ENCODE data around the gene SLC24A4. TPM values are rescaled to one million over a fixed set of nuclear protein-coding genes. Genes with fewer than 3 reads are reported as not detected.

Gene SLC24A4
- polyA plus RNA-seq, 1 donor (not counting 4 experiments of a cell fraction or from before 2014, with no cell fraction given): 0.10 TPM

DNA sequence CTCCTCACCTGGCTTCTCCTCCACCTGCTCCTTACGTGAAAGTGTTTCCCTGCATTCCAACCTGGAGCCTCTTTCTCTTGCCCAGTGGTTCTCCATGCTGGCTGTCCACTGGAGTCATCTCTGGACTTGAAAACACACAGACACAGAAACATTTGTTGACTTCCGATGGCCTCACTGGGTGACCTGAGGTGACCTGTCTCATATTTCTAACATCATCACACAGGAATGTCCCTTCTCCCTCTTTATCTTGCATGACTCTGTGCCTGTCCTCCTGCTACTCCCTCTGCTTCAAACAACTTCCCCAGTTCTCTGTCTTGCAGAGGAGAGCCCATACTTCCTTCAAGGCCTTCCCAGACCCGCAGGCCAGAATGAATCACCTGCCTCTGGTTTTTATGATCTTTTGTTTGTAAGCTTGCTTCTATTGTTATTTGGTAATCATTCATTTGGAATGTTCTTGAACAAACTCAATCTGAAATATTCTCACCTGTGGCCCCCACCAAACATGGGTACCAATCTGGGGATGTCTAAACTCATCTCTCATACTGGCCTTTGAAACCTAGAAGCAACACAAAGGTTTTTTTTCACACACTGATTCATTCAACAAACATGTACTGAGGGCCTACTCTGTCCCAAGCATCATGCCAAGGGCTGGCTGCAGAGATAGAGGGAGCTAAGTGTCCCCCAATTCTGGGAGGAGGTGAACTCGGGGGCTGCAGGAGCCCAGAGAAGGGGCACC is 181.0 kb downstream of the SLC24A4 start:
- peak; percentile 83 for DNase-seq (ENCODE audit: low read depth, low spot score)
- peak overlapping the region; percentile 54 for H3K4me2 ChIP-seq (ENCODE audit: control insufficient read depth, extremely low read depth, insufficient read depth, low read depth, low read length)

DNA sequence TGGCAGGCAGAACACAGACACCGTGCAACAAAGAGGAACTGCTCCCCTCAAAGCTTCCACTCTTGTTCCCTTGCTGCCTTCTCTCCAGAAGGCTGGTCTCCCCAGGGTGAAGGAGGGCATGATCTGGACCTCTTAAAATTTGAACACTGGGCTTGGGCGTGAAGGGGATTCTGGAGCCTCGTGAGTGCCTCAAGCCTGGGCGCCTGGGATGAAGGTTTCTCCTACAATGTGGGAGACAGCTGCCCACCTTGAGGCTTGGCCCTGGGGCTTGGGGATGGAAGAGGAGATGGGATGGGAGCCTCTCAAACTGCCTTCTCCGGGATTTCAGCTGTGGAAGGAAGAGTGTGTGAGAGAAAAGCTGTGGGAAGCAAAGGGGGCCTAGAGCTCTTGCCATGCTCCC is 182.9 kb downstream of the SLC24A4 start:
- Histone ChIP-seq H3K4me2 (ENCODE audit: control insufficient read depth, extremely low read depth, insufficient read depth, low read depth, low read length) (no peak overlapping the region), H3K9ac (ENCODE audit: control insufficient read depth, extremely low read depth, insufficient read depth, low read length) (no peak overlapping the region), H3K9me3 (ENCODE audit: control insufficient read depth, low read depth, low read length) (no peaks in the 10 kb centered on the region), H3K27me3 (ENCODE audit: control insufficient read depth, extremely low read depth, insufficient read depth, low read length) (no peaks in the 10 kb centered on the region), H3K4me3 (ENCODE audit: control insufficient read depth in 2 of 3, extremely low read depth in 1 of 3, insufficient read depth in 2 of 3, low read depth in 1 of 3, low read length in 3 of 3) (no peak overlapping the region), H2AFZ (ENCODE audit: control insufficient read depth, low read length) (no peak overlapping the region), H3K9me1 (ENCODE audit: control insufficient read depth, extremely low read depth, insufficient read depth, low read length) (no peaks in the 10 kb centered on the region), H3K27ac (ENCODE audit: control insufficient read depth, insufficient read depth, low read length) (no peak overlapping the region), H3K36me3 (ENCODE audit: control insufficient read depth in 2 of 2, extremely low read depth in 1 of 2, insufficient read depth in 2 of 2, low read length in 2 of 2) (no peaks in the 10 kb centered on the region), H3K4me1 (ENCODE audit: control insufficient read depth, extremely low read depth, insufficient read depth, low read length) (peaks cover 47% of the 10 kb centered on the region), H4K20me1 (ENCODE audit: control insufficient read depth, extremely low read depth, insufficient read depth, low read length) (no peaks in the 10 kb centered on the region), H3K79me2 (ENCODE audit: control insufficient read depth, insufficient read depth, low read length) (no peaks in the 10 kb centered on the region)
- dilution Hi-C loops (cut with MboI; ENCODE audit: extremely low pct_ligation_motif_present, low sequenced_read_pairs): no loop called here
- TF ChIP-seq, protein P1, sequence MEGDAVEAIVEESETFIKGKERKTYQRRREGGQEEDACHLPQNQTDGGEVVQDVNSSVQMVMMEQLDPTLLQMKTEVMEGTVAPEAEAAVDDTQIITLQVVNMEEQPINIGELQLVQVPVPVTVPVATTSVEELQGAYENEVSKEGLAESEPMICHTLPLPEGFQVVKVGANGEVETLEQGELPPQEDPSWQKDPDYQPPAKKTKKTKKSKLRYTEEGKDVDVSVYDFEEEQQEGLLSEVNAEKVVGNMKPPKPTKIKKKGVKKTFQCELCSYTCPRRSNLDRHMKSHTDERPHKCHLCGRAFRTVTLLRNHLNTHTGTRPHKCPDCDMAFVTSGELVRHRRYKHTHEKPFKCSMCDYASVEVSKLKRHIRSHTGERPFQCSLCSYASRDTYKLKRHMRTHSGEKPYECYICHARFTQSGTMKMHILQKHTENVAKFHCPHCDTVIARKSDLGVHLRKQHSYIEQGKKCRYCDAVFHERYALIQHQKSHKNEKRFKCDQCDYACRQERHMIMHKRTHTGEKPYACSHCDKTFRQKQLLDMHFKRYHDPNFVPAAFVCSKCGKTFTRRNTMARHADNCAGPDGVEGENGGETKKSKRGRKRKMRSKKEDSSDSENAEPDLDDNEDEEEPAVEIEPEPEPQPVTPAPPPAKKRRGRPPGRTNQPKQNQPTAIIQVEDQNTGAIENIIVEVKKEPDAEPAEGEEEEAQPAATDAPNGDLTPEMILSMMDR (optimal IDR thresholded peaks at IDR 0.05 in 1 of 3, IDR thresholded peaks at IDR 0.05 in 1 of 3, conservative IDR thresholded peaks at IDR 0.05 in 1 of 3; ENCODE audit: extremely low read depth in 1 of 3, insufficient read depth in 2 of 3, low read length in 3 of 3): no peak
- no peak for DNase-seq (ENCODE audit: low read depth, low spot score)
- no peak for FAIRE-seq

More for the DNA sequence above, 181.0 kb downstream of the SLC24A4 start:
- H3K9me1 ChIP-seq (ENCODE audit: control insufficient read depth, extremely low read depth, insufficient read depth, low read length): no peaks in the 10 kb centered on the region
- H3K9me3 ChIP-seq (ENCODE audit: control insufficient read depth, low read depth, low read length): no peaks in the 10 kb centered on the region
- H3K4me3 ChIP-seq (ENCODE audit: control insufficient read depth in 2 of 3, extremely low read depth in 1 of 3, insufficient read depth in 2 of 3, low read depth in 1 of 3, low read length in 3 of 3): no peak overlapping the region
- H4K20me1 ChIP-seq (ENCODE audit: control insufficient read depth, extremely low read depth, insufficient read depth, low read length): no peaks in the 10 kb centered on the region
- peak overlapping the region; percentile 55 for H3K27ac ChIP-seq (ENCODE audit: control insufficient read depth, insufficient read depth, low read length)
- FAIRE-seq: peak; percentile 99
- H3K9ac ChIP-seq (ENCODE audit: control insufficient read depth, extremely low read depth, insufficient read depth, low read length): no peak overlapping the region
- H3K36me3 ChIP-seq (ENCODE audit: control insufficient read depth in 2 of 2, extremely low read depth in 1 of 2, insufficient read depth in 2 of 2, low read length in 2 of 2): no peaks in the 10 kb centered on the region
- H2AFZ ChIP-seq (ENCODE audit: control insufficient read depth, low read length): no peak overlapping the region
- no peaks in the 10 kb centered on the region for H3K79me2 ChIP-seq (ENCODE audit: control insufficient read depth, insufficient read depth, low read length)
- peaks cover 50% of the 10 kb centered on the region for H3K4me1 ChIP-seq (ENCODE audit: control insufficient read depth, extremely low read depth, insufficient read depth, low read length)
- no peak for TF ChIP-seq EZH2 (IDR thresholded peaks at IDR 0.05; ENCODE audit: low read length)
- TF ChIP-seq, protein P1 (optimal IDR thresholded peaks at IDR 0.05 in 1 of 3, IDR thresholded peaks at IDR 0.05 in 1 of 3, conservative IDR thresholded peaks at IDR 0.05 in 1 of 3; ENCODE audit: extremely low read depth in 1 of 3, insufficient read depth in 2 of 3, low read length in 3 of 3): peak in 1 of 3 experiments; percentile 28
- dilution Hi-C loops (cut with MboI; ENCODE audit: extremely low pct_ligation_motif_present, low sequenced_read_pairs): no loop called here
- H3K27me3 ChIP-seq (ENCODE audit: control insufficient read depth, extremely low read depth, insufficient read depth, low read length): no peaks in the 10 kb centered on the region
